Breast epithelium (tissue), 3 donors: ENCODE measurements around the gene ALG5.

ENCODE experiments used
- CTCF ChIP-seq, 3 donors: fragments of 450-650 bp; IDR thresholded peaks; one replicate each; pipeline ENCODE4 v1.5.1; 2016 to 2017; ENCODE audit warnings: antibody characterized with exemption in 3 of 3, mild to moderate bottlenecking in 3 of 3, moderate library complexity in 3 of 3
- POLR2A ChIP-seq: fragments of 450-650 bp; IDR thresholded peaks from one replicate; pipeline ENCODE4 v1.6.1; 2016; ENCODE audit warnings: antibody characterized with exemption, mild to moderate bottlenecking, moderate library complexity
- POLR2AphosphoS5 ChIP-seq, 3 donors: sonication (generic); formaldehyde crosslinking; IDR thresholded peaks; one replicate each; pipeline ENCODE4 v1.6.1; 2017; ENCODE audit warnings: antibody characterized with exemption in 3 of 3

DNA sequence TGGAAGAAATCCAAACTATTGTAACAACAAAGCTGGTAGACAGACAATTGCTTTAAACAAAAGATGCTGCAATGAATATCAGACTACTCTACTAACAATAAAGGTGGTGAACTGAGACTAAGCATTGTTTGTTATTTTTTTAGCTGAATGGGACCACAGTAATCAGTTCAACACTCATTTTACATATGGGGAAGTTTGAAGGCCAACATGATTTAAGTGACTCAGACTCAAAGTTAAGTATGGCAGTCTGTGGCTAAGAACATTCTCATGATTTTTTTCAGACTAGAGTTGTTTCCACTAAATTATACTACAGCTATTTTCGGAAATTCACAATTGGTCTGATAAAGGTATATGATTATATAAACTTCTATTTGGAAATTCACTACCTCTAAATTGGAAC lies 11.9 kb upstream of the ALG5 start:
- TF ChIP-seq CTCF (IDR thresholded peaks at IDR 0.05) (no peak), POLR2A (no peak), POLR2AphosphoS5 (IDR thresholded peaks at IDR 0.05) (no peak)
